K562 (cell line): ENCODE results near the gene PLEKHH2.
"Not testable (repeated sequence)": the region's sequence is repeated elsewhere in the genome, so short reads cannot be mapped to it uniquely, and the experiment has no call there.

Experiments used
- HNRNPL ChIP-seq: fragments of 200-400 bp; formaldehyde crosslinking; IDR thresholded peaks from 2 replicates; pipeline ENCODE4 v1.6.1; 2017; ENCODE audit warnings: low read depth, mild to moderate bottlenecking, low read length
- RBM39 ChIP-seq: fragments of 200-400 bp; formaldehyde crosslinking; optimal IDR thresholded peaks from 2 replicates; pipeline ENCODE3; 2018; ENCODE audit warnings: low read depth, low read length
- SMARCA4 ChIP-seq: fragments of 450-650 bp; IDR thresholded peaks from 2 replicates; pipeline ENCODE4 v1.6.1; 2016
- TF ChIP-seq, protein P1 (sequence below), 2 experiments: IDR thresholded peaks; 2 replicates each; pipeline ENCODE4 v1.6.1; 2012; ENCODE audit warnings: improper control_type of control experiment in 2 of 2, low read depth in 2 of 2, low read length in 2 of 2, borderline replicate concordance in 1 of 2

- not testable (repeated sequence) for TF ChIP-seq HNRNPL, RBM39, SMARCA4
- TF ChIP-seq, protein P1, sequence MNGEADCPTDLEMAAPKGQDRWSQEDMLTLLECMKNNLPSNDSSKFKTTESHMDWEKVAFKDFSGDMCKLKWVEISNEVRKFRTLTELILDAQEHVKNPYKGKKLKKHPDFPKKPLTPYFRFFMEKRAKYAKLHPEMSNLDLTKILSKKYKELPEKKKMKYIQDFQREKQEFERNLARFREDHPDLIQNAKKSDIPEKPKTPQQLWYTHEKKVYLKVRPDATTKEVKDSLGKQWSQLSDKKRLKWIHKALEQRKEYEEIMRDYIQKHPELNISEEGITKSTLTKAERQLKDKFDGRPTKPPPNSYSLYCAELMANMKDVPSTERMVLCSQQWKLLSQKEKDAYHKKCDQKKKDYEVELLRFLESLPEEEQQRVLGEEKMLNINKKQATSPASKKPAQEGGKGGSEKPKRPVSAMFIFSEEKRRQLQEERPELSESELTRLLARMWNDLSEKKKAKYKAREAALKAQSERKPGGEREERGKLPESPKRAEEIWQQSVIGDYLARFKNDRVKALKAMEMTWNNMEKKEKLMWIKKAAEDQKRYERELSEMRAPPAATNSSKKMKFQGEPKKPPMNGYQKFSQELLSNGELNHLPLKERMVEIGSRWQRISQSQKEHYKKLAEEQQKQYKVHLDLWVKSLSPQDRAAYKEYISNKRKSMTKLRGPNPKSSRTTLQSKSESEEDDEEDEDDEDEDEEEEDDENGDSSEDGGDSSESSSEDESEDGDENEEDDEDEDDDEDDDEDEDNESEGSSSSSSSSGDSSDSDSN (IDR thresholded peaks at IDR 0.05; ENCODE audit: borderline replicate concordance in 1 of 2, low read depth in 2 of 2, low read length in 2 of 2), result not testable (repeated sequence)
Observed at GRCh38 chr2:43636153-43636552, 907 bp upstream of the PLEKHH2 start.
